HEK293T (cell line): ENCODE measurements around the gene COL20A1.

ENCODE experiments used
- BHLHE40 ChIP-seq: fragments of 450-650 bp; IDR thresholded peaks from 2 replicates; pipeline ENCODE4 v1.6.1; 2016; ENCODE audit warnings: mild to moderate bottlenecking, moderate library complexity, borderline replicate concordance
- FOXA1 ChIP-seq: fragments of 450-650 bp; IDR thresholded peaks from 2 replicates; pipeline ENCODE4 v1.6.1; 2016; ENCODE audit warnings: mild to moderate bottlenecking
- HDGF ChIP-seq: fragments of 450-650 bp; IDR thresholded peaks from 2 replicates; pipeline ENCODE4 v1.6.1; 2017; ENCODE audit warnings: antibody characterized with exemption, borderline replicate concordance
- PKNOX1 ChIP-seq: fragments of 450-650 bp; IDR thresholded peaks from 2 replicates; pipeline ENCODE4 v1.6.1; 2016
- SP1 ChIP-seq: fragments of 450-650 bp; IDR thresholded peaks from 2 replicates; pipeline ENCODE4 v1.6.1; 2017
- SUZ12 ChIP-seq: fragments of 450-650 bp; IDR thresholded peaks from 2 replicates; pipeline ENCODE4 v1.6.1; 2016; ENCODE audit warnings: mild to moderate bottlenecking

- TF ChIP-seq BHLHE40 (no peak), SP1 (no peak), SUZ12 (no peak), PKNOX1 (no peak), FOXA1 (no peak), HDGF (no peak)
Observed at GRCh38 chr20:63369024-63369530, 76.1 kb downstream of the COL20A1 start.
